ENCODE results near the gene CYP2E1.
"Not testable (repeated sequence)": the region's sequence is repeated elsewhere in the genome, so short reads cannot be mapped to it uniquely, and the experiment has no call there.

The CYP2E1 gene

GRCh38 chr10:133527771-133528271, 658 bp downstream of the CYP2E1 start:
- DNase-seq (ENCODE audit: insufficient read length, low spot score) (no peak), FAIRE-seq (no peak)

DNA sequence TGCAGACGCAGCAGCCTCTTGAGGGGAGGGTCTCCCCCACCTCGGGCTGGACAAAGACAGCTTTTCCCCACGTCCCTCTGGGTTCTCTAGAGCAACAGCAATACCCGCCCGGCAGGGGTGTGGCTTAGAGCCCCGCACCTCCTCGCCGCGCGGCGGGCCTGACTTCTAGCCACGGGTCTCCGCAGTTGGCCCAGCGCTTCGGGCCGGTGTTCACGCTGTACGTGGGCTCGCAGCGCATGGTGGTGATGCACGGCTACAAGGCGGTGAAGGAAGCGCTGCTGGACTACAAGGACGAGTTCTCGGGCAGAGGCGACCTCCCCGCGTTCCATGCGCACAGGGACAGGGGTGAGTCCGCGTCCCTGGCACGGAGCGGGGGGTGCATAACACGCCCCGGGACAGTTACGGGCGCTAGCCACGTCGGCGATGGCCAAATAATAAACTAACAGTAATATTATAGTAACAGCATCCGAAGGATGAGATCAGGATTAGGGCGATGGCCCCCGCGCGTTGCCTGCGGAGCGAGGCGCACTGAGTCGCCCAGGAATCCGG, 1.2 kb downstream of the CYP2E1 start:
- DNase-seq (ENCODE audit: insufficient read length, low spot score) (no peak), FAIRE-seq (no peak)

DNA sequence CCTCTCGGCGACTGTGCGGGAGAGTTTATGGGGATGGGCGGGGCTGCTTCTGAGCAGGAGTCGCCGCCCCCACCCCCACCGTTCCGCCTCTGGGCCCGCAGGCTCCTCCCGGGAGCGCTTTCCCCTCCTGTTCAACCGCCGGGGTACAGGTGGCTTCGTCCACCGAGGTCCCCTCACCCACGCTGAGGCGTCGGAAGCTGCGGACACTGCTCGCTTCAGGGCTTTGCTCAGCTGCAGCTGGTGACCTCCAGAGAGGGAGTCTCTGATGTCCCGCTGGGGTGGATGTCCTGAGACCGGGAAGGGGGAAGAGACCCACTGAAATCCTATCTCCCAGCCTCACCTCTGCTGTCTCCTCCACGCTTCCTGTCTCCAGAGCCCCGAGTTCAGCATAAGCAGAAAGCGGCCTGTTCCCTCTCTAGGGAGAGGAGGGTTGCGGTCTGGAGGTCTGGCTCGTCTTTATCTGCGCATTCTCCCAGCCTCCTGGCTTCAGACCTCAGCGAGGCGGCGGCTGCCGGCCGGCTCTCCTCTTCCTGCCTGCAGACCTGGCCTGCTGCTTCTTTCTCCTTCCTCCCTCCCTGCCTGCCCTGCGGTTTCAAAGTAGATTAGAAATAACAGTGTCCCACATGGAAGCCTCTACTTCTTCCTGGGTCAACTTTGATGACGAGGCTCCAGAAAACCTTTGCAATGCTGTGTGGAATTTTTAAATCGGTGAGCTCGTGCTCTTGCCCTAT, 1.8 kb downstream of the CYP2E1 start:
- FAIRE-seq: no peak
- DNase-seq (ENCODE audit: insufficient read length, low spot score): no peak

GRCh38 chr10:133529576-133529946, 2.4 kb downstream of the CYP2E1 start:
- FAIRE-seq: no peak
- DNase-seq (ENCODE audit: insufficient read length, low spot score): no peak

DNA sequence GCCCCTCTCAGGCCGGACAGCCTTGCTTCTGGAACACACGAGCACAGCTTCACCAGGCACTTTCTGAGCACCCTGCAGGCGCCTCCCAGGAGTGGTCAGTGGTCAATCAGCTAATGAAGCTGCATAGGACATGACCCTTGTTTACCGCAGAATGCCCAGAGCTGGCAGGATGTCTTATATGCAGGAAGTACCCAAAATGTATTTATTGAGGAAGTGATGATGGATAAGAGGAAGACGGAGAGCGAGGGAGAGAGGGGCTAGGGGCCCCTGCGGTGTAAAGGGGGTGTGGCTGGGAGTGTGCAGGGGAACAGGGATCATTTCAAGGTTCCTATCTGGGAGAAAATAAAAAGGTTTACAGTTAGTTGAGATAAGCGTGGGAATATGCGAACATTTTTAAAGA, 3.3 kb downstream of the CYP2E1 start:
- FAIRE-seq: no peak
- DNase-seq (ENCODE audit: insufficient read length, low spot score): no peak

GRCh38 chr10:133532871-133533270, 5.7 kb downstream of the CYP2E1 start:
- DNase-seq (ENCODE audit: insufficient read length, low spot score) (no peak), FAIRE-seq (no peak)

DNA sequence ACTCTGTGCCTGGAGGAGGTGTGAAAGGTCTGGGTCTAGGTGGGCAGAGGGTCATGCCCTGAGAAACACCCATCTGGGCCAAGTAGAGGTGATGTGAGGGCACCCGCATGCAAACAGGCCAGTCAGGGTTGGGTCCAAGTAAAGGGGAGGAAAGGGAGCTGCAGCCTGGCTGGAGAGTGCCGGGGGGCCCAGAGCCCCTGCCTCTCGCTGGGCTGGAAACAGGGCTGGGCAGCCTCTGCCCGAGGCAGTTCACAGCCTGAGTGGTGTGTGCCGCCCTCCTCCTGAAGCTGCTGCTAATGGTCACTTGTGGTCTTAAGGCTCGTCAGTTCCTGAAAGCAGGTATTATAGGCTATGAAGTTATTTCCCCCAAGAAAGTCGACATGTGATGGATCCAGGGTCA, 7.3 kb downstream of the CYP2E1 start:
- FAIRE-seq: no peak
- no peak for DNase-seq (ENCODE audit: insufficient read length, low spot score)

GRCh38 chr10:133536198-133536597, 9.0 kb downstream of the CYP2E1 start:
- DNase-seq (ENCODE audit: insufficient read length, low spot score): no peak
- FAIRE-seq: no peak

DNA sequence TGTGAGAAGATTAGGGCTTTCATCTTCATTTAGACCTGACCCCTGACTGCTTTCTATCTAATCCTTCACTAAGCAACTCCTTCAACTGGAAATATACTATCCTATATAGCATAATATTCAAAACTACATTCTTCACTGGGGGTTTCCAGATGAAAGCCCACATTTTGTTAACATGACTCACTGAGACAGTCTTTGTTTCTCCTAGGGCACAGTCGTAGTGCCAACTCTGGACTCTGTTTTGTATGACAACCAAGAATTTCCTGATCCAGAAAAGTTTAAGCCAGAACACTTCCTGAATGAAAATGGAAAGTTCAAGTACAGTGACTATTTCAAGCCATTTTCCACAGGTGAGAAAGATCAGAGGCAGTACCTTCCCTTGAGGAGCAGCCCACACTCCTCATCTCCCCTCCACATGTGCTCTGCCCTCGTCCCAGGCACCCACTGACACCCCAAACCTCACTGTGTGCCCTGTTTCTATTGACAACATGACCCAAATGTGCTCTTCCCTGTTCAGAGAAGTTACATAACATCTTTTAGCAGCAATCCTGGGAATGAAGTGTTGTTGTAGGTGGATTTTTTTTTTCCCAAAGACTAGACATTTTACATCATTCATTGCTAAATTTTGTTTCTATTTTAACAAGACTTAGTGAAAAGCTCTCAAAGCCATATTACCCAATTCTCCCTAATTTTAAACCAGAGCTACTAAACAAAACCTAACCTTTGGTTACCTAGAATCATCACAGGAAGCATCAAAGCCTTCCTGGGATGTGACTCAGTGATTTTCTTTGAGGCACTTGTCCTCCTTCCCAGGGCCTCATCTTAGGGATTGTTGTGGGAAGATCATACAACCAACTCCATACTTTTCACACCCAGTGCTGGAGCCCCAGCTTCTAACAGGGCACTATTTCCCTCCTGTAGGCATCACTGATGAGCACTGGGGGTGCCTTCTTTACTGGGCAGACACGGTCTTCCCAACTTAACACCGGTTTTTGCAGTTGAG, 10.7 kb downstream of the CYP2E1 start:
- DNase-seq (ENCODE audit: insufficient read length, low spot score) (no peak), FAIRE-seq (no peak)

DNA sequence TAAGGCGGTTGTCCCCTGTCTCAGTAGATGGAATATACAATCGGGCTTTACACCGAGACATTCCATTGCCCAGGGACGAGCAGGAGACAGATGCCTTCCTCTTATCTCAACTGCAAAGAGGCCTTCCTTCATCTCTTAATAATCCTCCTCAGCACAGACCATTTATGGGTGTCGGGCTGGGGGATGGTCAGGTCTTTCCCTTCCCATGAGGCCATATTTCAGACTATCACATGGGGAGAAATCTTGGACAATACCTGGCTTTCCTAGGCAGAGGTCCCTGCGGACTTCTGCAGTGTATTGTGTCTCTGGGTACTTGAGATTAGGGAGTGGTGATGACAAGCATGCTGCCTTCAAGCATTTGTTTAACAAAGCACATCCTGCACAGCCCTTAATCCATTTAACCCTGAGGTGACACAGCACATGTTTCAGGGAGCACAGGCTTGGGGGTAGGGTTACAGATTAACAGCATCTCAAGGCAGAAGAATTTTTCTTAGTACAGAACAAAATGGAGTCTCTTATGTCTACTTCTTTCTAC, 14.3 kb downstream of the CYP2E1 start:
- FAIRE-seq; DNase-seq (ENCODE audit: insufficient read length, low spot score): not testable (repeated sequence)

DNA sequence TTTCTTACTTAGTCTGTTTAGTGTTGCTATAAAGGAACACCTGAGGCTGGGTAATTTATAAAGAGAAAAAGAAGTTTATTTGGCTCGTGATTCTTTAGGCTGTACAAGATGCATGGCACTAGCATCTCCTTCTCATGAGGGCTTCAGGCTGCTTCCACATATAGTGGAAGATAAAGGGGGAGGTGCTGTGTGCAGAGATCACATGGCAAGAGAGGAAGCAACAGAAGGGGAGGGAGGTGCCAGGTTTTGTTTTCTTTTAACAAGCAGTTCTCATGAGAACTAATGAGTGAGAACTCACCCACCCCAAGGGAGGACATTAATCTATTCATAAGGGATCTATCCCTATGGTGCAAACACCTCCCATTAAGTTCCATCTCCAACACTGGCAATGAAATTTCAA, 17.3 kb downstream of the CYP2E1 start:
- no peak for DNase-seq (ENCODE audit: insufficient read length, low spot score)
- FAIRE-seq: no peak

GRCh38 chr10:133554600-133554999, 27.4 kb downstream of the CYP2E1 start:
- FAIRE-seq: no peak
- no peak for DNase-seq (ENCODE audit: insufficient read length, low spot score)

- no peak for FAIRE-seq
- no peak for DNase-seq (ENCODE audit: insufficient read length, low spot score)
Measured at GRCh38 chr10:133555521-133555920, 28.4 kb downstream of the CYP2E1 start.

GRCh38 chr10:133557381-133557780, 30.2 kb downstream of the CYP2E1 start:
- no peak for FAIRE-seq

GRCh38 chr10:133559216-133559615, 32.1 kb downstream of the CYP2E1 start:
- no peak for FAIRE-seq

More at GRCh38 chr10:133557381-133557780, 30.2 kb downstream of the CYP2E1 start:
- DNase-seq (ENCODE audit: insufficient read length, low spot score): no peak

GRCh38 chr10:133564816-133565215, 37.7 kb downstream of the CYP2E1 start:
- DNase-seq (ENCODE audit: insufficient read length, low spot score): no peak
- no peak for FAIRE-seq

More at GRCh38 chr10:133559216-133559615, 32.1 kb downstream of the CYP2E1 start:
- DNase-seq (ENCODE audit: insufficient read length, low spot score): no peak

DNA sequence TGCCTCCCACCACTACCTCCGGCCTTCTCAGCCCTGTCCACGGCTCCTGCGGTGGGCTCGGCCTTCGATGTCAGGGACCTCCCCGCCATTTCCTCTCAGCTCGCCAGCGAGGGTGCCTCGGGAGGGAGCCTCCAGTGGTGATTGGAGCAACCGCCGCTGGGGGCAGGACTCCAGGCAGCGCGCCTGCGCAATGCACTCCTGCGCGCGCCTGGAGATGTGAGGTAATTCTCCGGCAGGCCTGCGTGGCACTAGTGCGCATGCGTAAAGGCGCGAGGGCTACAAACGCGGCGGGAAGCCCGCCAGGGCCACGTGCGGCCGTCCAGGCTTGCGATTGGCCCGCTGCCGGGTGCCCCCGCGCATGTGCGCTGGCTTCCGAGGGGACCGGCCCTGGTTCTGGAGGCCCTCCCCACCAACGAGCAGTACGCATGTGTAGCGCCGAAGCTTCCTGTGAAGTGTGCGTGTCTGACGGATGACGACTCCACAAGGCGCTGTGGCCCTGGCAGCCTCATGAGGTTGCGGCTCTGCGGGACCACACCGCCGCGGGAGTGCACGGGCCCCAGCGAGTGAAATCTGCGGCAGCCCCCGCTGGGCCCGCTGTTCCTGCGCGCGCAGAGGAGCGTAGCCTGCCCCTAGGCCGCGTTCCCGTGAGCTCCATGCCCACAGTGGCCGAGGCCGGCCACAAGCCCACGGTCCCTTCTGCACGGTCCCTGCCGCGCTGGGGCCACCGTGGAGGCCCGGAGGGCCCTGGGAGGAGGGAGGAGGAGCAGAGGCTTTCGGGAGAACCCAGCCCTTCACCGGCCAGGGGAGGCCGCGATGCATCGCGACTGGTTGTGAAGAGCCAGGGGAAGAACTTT, 38.5 kb downstream of the CYP2E1 start, which contains the start of gene SYCE1:
TSS of gene SYCE1 (minus strand) at position 143 of the 854 bp plus-strand sequence. CDS start at position 89, 54 bp downstream.
- DNase-seq (ENCODE audit: insufficient read length, low spot score): no peak
- FAIRE-seq: no peak

DNA sequence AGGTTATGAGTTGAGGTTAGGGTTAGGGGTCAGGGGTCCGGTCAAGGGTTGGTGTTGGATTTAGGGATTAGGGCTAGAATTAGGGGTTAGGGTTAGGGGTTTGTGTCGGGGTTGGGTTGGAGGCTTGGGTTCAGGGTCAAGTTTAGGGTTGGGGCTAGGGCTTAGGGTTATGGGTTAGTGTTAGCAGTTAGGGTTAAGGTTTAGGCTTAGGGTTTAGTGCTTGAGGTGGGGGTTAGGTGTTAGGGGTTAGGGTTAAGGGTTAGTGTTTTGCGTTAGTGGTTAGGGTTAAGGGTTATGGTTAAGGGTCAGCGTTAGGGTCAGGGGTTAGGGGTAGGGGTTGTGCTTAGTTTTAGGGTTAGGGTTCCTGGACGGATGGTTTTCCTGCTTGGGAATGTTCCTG, 40.0 kb downstream of the CYP2E1 start:
- no peak for DNase-seq (ENCODE audit: insufficient read length, low spot score)
- FAIRE-seq: no peak

- DNase-seq (ENCODE audit: insufficient read length, low spot score) (no peak), FAIRE-seq (no peak)
Measured at GRCh38 chr10:133567609-133568286, 40.6 kb downstream of the CYP2E1 start.

Measured in GM19239 (cell line).